Measurements from ENCODE around the gene ZFP57. TPM values are rescaled to one million over a fixed set of nuclear protein-coding genes. Genes with fewer than 3 reads are reported as not detected.

ZFP57 gene
- total RNA-seq, 1 experiment from 2014 or later, result 6.4 TPM

DNA sequence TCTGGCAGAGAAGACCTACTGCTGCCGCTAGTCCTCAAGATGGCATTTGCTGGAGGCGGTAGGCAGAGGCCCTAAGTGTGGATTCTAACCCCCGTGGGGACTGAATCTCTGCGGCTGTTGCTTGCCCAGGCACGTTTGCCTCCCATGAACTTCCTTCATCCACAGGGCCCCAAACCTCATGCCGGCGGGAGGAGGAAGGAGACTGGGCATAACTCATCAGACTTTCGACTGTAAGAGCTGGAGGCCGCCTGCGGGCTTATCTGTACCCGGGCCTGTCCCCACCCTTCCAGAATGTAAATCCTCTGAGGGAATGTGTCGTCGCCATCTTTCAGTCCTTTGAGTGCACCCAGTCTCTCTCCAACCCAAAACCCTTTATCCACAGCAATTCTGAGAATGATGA, 990 bp downstream of the ZFP57 start:
- DNase-seq (ENCODE audit: low spot score) (no peak), ATAC-seq (no peak)
- Mint-ChIP-seq H3K27ac (peak overlapping the region; percentile 72; the same call in 1 of the 2 replicates), H3K4me1 (peaks cover 61% of the 10 kb centered on the region), H3K9me3 (peaks cover 4% of the 10 kb centered on the region), H3K27me3 (ENCODE audit: low read depth) (peaks cover 5% of the 10 kb centered on the region; the same call in 1 of the 2 replicates), H3K36me3 (peaks cover 4% of the 10 kb centered on the region), H3K4me3 (peak overlapping the region; percentile 59)
- CTCF ChIA-PET, result interaction anchor here (1.0 to 12.4 kb wide), 5 partner anchors 9 to 168 kb away, joined by 3 to 405 read pairs (median 6); no protein-coding TSS in a partner anchor
- POLR2A ChIA-PET, result no interaction called here
- TF ChIP-seq, protein P1, sequence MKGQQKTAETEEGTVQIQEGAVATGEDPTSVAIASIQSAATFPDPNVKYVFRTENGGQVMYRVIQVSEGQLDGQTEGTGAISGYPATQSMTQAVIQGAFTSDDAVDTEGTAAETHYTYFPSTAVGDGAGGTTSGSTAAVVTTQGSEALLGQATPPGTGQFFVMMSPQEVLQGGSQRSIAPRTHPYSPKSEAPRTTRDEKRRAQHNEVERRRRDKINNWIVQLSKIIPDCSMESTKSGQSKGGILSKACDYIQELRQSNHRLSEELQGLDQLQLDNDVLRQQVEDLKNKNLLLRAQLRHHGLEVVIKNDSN (CRISPR knock-in tag; IDR thresholded peaks at IDR 0.05), result no peak
- TF ChIP-seq NFYB (CRISPR knock-in tag; conservative IDR thresholded peaks at IDR 0.05; ENCODE audit: low read depth), result no peak
- no peak for TF ChIP-seq ETV6 (CRISPR knock-in tag; IDR thresholded peaks at IDR 0.05)
- TF ChIP-seq, protein P2, sequence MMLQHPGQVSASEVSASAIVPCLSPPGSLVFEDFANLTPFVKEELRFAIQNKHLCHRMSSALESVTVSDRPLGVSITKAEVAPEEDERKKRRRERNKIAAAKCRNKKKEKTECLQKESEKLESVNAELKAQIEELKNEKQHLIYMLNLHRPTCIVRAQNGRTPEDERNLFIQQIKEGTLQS (CRISPR knock-in tag; conservative IDR thresholded peaks at IDR 0.05), result no peak
- TF ChIP-seq OVOL2 (CRISPR knock-in tag; IDR thresholded peaks at IDR 0.05; ENCODE audit: borderline replicate concordance), result no peak
- TF ChIP-seq ZNF317 (CRISPR knock-in tag; IDR thresholded peaks at IDR 0.05; ENCODE audit: borderline replicate concordance, low read depth), result no peak

DNA sequence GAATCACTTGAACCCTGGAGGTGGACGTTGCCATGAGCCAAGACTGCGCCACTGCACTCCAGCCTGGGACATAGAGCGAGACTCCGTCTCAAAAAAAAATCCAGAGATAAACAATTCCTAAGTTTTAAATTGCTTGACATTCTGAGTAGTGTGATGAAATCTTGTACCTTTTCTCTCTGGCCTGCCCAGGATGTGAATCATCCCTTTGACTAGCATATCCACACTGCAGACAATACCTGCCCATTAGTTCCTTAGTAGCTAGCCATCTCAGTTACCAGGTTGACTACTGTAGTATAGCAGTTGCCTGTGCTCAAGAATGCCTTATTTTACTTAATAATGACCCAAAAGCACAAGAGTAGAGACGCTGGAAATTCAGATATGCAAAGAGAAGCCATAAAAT, 2.8 kb downstream of the ZFP57 start:
- Mint-ChIP-seq H3K4me3 (no peak overlapping the region), H3K27ac (0 out of 2 replicates have a peak overlapping the region, but pooled peaks have one; percentile 67), H3K9me3 (no peaks in the 10 kb centered on the region), H3K36me3 (no peaks in the 10 kb centered on the region), H3K4me1 (peaks cover 48% of the 10 kb centered on the region), H3K27me3 (ENCODE audit: low read depth) (peaks cover 15% of the 10 kb centered on the region)
- ChIA-PET POLR2A (interaction anchor here (0.8 to 1.0 kb wide), 2 partner anchors 14 to 17 kb away, joined by 3 to 16 read pairs; no protein-coding TSS in a partner anchor), CTCF (interaction anchor here (3.8 to 12.4 kb wide), 2 partner anchors 12 to 27 kb away, joined by 20 to 405 read pairs; no protein-coding TSS in a partner anchor)
- ATAC-seq (peak; percentile 15; the same call in 1 of the 2 replicates), DNase-seq (ENCODE audit: low spot score) (no peak)
- TF ChIP-seq MXD4 (CRISPR knock-in tag; IDR thresholded peaks at IDR 0.05; ENCODE audit: borderline replicate concordance) (no peak), SOX15 (CRISPR knock-in tag; IDR thresholded peaks at IDR 0.05) (no peak), ZNF423 (CRISPR knock-in tag; IDR thresholded peaks at IDR 0.05) (no peak), ZNF671 (CRISPR knock-in tag; IDR thresholded peaks at IDR 0.05) (no peak), ELF4 (CRISPR knock-in tag; IDR thresholded peaks at IDR 0.05; ENCODE audit: low read depth) (no peak), NR1H2 (CRISPR knock-in tag; IDR thresholded peaks at IDR 0.05) (no peak), ZNF317 (CRISPR knock-in tag; IDR thresholded peaks at IDR 0.05; ENCODE audit: borderline replicate concordance, low read depth) (no peak)
- TF ChIP-seq, protein P3, sequence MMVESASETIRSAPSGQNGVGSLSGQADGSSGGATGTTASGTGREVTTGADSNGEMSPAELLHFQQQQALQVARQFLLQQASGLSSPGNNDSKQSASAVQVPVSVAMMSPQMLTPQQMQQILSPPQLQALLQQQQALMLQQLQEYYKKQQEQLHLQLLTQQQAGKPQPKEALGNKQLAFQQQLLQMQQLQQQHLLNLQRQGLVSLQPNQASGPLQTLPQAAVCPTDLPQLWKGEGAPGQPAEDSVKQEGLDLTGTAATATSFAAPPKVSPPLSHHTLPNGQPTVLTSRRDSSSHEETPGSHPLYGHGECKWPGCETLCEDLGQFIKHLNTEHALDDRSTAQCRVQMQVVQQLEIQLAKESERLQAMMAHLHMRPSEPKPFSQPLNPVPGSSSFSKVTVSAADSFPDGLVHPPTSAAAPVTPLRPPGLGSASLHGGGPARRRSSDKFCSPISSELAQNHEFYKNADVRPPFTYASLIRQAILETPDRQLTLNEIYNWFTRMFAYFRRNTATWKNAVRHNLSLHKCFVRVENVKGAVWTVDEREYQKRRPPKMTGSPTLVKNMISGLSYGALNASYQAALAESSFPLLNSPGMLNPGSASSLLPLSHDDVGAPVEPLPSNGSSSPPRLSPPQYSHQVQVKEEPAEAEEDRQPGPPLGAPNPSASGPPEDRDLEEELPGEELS (CRISPR knock-in tag; IDR thresholded peaks at IDR 0.05), result no peak
- TF ChIP-seq, protein P4, sequence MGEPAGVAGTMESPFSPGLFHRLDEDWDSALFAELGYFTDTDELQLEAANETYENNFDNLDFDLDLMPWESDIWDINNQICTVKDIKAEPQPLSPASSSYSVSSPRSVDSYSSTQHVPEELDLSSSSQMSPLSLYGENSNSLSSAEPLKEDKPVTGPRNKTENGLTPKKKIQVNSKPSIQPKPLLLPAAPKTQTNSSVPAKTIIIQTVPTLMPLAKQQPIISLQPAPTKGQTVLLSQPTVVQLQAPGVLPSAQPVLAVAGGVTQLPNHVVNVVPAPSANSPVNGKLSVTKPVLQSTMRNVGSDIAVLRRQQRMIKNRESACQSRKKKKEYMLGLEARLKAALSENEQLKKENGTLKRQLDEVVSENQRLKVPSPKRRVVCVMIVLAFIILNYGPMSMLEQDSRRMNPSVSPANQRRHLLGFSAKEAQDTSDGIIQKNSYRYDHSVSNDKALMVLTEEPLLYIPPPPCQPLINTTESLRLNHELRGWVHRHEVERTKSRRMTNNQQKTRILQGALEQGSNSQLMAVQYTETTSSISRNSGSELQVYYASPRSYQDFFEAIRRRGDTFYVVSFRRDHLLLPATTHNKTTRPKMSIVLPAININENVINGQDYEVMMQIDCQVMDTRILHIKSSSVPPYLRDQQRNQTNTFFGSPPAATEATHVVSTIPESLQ (CRISPR knock-in tag; IDR thresholded peaks at IDR 0.05), result no peak
- TF ChIP-seq, protein P5, sequence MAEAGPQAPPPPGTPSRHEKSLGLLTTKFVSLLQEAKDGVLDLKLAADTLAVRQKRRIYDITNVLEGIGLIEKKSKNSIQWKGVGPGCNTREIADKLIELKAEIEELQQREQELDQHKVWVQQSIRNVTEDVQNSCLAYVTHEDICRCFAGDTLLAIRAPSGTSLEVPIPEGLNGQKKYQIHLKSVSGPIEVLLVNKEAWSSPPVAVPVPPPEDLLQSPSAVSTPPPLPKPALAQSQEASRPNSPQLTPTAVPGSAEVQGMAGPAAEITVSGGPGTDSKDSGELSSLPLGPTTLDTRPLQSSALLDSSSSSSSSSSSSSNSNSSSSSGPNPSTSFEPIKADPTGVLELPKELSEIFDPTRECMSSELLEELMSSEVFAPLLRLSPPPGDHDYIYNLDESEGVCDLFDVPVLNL (CRISPR knock-in tag; IDR thresholded peaks at IDR 0.05; ENCODE audit: borderline replicate concordance, low read depth), result no peak

Measured in WTC11 (cell line).